Myocyte (in vitro differentiated cells): ENCODE data around the gene ARL6IP4. TPM values are rescaled to one million over a fixed set of nuclear protein-coding genes. Genes with fewer than 3 reads are reported as not detected.
A peak's percentile ranks its signal among the peaks of the same experiment; 100 is the strongest.

Source experiments
- DNase-seq: peaks from one replicate; pipeline ENCODE4 v3.0.0-alpha.2; 2012; ENCODE audit warnings: low read depth
- total RNA-seq: library from RNA; depleted of rRNA; stranded (reverse); fragments of >200 nt; gene quantifications from 2 replicates; pipeline ENCODE4 v1.2.3, GENCODE V29; 2014

Gene ARL6IP4
- total RNA-seq, 1 donor from 2014 or later = 189 TPM

GRCh38 chr12:122989874-122990419, 9.5 kb downstream of the ARL6IP4 start:
- no peak for DNase-seq

GRCh38 chr12:122990561-122990960, 10.1 kb downstream of the ARL6IP4 start:
- no peak for DNase-seq

GRCh38 chr12:122990961-122991622, 10.6 kb downstream of the ARL6IP4 start:
- DNase-seq = no peak

- DNase-seq = no peak
These were observed 11.3 kb downstream of the ARL6IP4 start for GRCh38 chr12:122991623-122992275.

- DNase-seq = no peak
These were observed 11.9 kb downstream of the ARL6IP4 start for GRCh38 chr12:122992386-122992785.

- no peak for DNase-seq
These were observed 13.7 kb downstream of the ARL6IP4 start for GRCh38 chr12:122994140-122994675.

- DNase-seq = no peak
These were observed 14.5 kb downstream of the ARL6IP4 start for GRCh38 chr12:122994781-122995502.

- peak; percentile 40 for DNase-seq
These were observed 15.2 kb downstream of the ARL6IP4 start for GRCh38 chr12:122995503-122996187.

GRCh38 chr12:122996188-122996601, 15.7 kb downstream of the ARL6IP4 start:
- DNase-seq = no peak

GRCh38 chr12:122996621-122997342, 16.3 kb downstream of the ARL6IP4 start:
- no peak for DNase-seq

- no peak for DNase-seq
These were observed 17.1 kb downstream of the ARL6IP4 start for GRCh38 chr12:122997343-122998250.

- DNase-seq = peak; percentile 41
These were observed 17.8 kb downstream of the ARL6IP4 start for GRCh38 chr12:122998316-122998715.

GRCh38 chr12:122999196-122999946, 18.9 kb downstream of the ARL6IP4 start:
- DNase-seq = peak; percentile 76

GRCh38 chr12:122999986-123000420, 19.5 kb downstream of the ARL6IP4 start:
- DNase-seq = no peak

GRCh38 chr12:123000578-123000977, 20.1 kb downstream of the ARL6IP4 start:
- no peak for DNase-seq

- DNase-seq = no peak
These were observed 21.0 kb downstream of the ARL6IP4 start for GRCh38 chr12:123001464-123001863.

GRCh38 chr12:123003257-123003656, 22.8 kb downstream of the ARL6IP4 start:
- no peak for DNase-seq

GRCh38 chr12:123004287-123004686, 23.8 kb downstream of the ARL6IP4 start:
- DNase-seq = no peak
